NAMALWA (cell line): ENCODE results near the gene UTP14C.
"Not testable (repeated sequence)": the region's sequence is repeated elsewhere in the genome, so short reads cannot be mapped to it uniquely, and the experiment has no call there.

ENCODE experiments used
- DNase-seq: peaks from one replicate; pipeline ENCODE4 v3.0.0-alpha.2; 2015; ENCODE audit warnings: low spot score

The UTP14C gene

GRCh38 chr13:52024481-52024880 lies at the start of gene UTP14C:
TSS of gene UTP14C (plus strand) at chr13:52024691. CDS start at chr13:52028805, 4,114 bp downstream.
- DNase-seq, result no peak

- no peak for DNase-seq
Observed at GRCh38 chr13:51976423-51976822, 48.1 kb upstream of the UTP14C start.

- no peak for DNase-seq
Observed at GRCh38 chr13:51976890-51977289, 47.6 kb upstream of the UTP14C start.

- no peak for DNase-seq
Observed at GRCh38 chr13:51977625-51978024, 46.9 kb upstream of the UTP14C start.

- DNase-seq, result no peak
Observed at GRCh38 chr13:51978796-51979556, 45.5 kb upstream of the UTP14C start.

- no peak for DNase-seq
Observed at GRCh38 chr13:51980908-51981307, 43.6 kb upstream of the UTP14C start.

- DNase-seq, result no peak
Observed at GRCh38 chr13:51981355-51981754, 43.1 kb upstream of the UTP14C start.

GRCh38 chr13:51983292-51983691 lies 41.2 kb upstream of the UTP14C start:
- not testable (repeated sequence) for DNase-seq

GRCh38 chr13:51984904-51985303 lies 39.6 kb upstream of the UTP14C start:
- DNase-seq, result not testable (repeated sequence)

GRCh38 chr13:51988988-51989618 lies 35.4 kb upstream of the UTP14C start:
- DNase-seq, result no peak

- no peak for DNase-seq
Observed at GRCh38 chr13:51993713-51994112, 30.8 kb upstream of the UTP14C start.

GRCh38 chr13:51995677-51996551 lies 28.6 kb upstream of the UTP14C start:
- DNase-seq, result no peak

GRCh38 chr13:51996641-51997040 lies 27.9 kb upstream of the UTP14C start:
- DNase-seq, result no peak

GRCh38 chr13:51997186-51997585 lies 27.3 kb upstream of the UTP14C start:
- no peak for DNase-seq

- DNase-seq, result no peak
Observed at GRCh38 chr13:51997641-51998330, 26.7 kb upstream of the UTP14C start.

GRCh38 chr13:51998723-51999509 lies 25.6 kb upstream of the UTP14C start:
- no peak for DNase-seq

- no peak for DNase-seq
Observed at GRCh38 chr13:51999510-51999911, 25.0 kb upstream of the UTP14C start.

GRCh38 chr13:51999921-52000320 lies 24.6 kb upstream of the UTP14C start:
- DNase-seq, result no peak

GRCh38 chr13:52001120-52001731 lies 23.3 kb upstream of the UTP14C start:
- DNase-seq, result peak; percentile 67

- DNase-seq, result no peak
Observed at GRCh38 chr13:52002361-52002760, 22.1 kb upstream of the UTP14C start.

- no peak for DNase-seq
Observed at GRCh38 chr13:52003541-52003940, 20.9 kb upstream of the UTP14C start.
